Measurements from ENCODE around the gene TERC.

The TERC gene

GRCh38 chr3:169764882-169765612, at the start of gene TERC:
TSS of gene TERC (minus strand) at chr3:169765060.
- peak; percentile 93 for DNase-seq

DNA sequence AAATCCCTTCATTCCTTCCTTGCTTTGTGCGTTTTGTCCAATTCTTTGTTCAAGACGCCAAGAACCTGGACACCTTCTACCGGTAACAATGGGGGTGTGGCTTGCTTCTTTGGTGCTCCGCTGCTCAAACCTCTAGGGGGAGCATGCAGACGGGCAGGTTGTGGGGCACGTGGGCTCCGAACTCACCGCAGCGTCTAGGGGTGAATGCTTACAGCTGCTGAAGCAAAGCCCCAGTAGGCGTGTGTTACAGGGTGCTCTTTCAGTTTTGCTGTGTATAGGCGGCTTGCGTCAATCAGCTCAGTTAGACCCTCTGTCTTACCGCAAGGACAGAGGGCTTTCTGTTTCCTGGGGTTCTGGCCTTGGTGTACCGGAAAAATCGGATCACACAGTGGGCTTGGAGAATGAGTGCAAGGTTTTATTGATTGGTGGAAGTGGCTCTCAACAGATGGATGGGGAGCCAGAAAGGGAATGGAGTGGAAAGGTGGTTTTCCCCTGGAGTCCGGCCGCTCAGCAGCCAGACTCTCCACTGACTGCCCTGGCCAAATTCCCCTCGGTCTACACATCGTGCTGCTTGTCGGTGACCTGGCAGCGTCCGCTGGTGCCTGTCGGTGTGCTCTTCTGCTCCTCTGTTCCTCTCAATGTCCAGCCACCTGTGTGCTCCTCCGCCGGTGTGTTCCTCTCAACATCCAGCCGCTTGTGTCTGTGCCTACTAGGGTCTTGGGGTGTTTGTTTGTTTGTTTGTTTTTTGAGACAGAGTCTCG, 49.1 kb upstream of the TERC start:
- DNase-seq, result peak; percentile 85

DNA sequence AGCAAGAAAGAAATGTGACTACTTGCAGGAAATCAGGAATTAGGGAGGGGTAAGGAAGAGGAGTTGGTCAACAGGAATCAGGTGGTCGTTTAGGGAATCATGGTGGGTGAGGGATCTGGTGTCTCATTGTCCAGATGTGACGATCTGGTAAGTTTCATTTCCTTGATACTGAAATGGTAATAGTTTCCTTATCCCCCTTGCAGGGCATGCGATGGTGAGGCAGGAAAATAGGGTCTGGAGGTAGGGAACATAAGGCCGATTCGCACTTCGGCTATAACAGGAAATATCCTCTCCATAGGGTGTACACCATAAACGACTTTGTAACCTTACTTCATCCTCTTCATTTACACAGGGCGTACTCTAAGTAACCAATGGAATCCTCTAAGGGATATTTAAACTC, 48.4 kb upstream of the TERC start:
- DNase-seq, result no peak

GRCh38 chr3:169812332-169813235, 47.7 kb upstream of the TERC start, which contains the start of the genes LRRC34 and LRRIQ4:
TSS of gene LRRC34 (minus strand) at chr3:169812904. CDS start at chr3:169812548, 356 bp downstream.
TSS of gene LRRIQ4 (plus strand) at chr3:169812870. CDS start at chr3:169821922, 9,052 bp downstream.
- peak; percentile 93 for DNase-seq

GRCh38 chr3:169811631-169812331, 46.9 kb upstream of the TERC start:
- DNase-seq, result peak; percentile 79

DNA sequence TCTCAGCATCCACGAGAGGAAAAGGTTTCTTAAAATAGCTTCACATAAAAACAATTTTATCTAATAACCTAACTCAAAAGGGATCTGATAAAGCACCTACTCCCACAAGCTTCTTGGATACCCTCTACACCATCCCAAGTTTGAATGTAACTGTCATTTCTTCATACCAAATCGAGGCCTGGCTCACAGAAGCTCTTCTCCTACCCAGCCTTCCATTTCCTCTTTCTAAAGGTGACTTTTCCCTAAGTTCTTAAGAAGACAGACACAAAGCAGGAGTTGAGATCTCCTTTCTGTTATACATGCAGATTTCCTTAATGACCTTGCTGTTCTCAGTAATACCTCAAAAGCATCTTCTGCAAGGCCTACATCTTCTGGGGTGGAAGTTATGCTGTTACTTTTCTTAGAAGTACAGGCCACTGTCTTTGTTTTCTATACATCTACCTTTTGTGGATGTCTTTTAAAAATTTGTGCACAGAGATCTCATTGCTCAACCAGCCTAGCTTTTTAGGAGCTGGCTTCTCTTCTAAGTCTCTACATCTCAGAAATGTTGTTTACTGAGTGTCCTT, 44.5 kb upstream of the TERC start:
- DNase-seq, result no peak

DNA sequence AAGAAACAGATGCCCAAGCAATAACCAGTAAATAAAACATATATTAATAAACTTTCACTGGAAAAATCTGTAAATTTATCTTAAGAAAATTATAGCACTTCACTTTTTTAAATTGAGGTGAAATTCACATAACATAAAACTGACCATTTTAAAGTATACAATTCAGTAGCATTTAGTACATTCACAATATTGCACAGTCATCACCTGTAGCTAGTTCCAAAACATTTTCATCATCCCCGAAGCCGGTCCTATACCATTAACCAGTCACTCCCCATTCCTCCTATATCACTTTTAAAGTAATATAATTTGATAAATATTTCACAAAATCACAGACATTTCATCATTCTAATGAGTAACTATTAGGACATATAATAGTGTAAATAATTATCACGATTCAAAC, 39.8 kb upstream of the TERC start:
- DNase-seq, result no peak

GRCh38 chr3:169792359-169792758, 27.5 kb upstream of the TERC start:
- no peak for DNase-seq

GRCh38 chr3:169790687-169791429, 26.0 kb upstream of the TERC start:
- no peak for DNase-seq

DNA sequence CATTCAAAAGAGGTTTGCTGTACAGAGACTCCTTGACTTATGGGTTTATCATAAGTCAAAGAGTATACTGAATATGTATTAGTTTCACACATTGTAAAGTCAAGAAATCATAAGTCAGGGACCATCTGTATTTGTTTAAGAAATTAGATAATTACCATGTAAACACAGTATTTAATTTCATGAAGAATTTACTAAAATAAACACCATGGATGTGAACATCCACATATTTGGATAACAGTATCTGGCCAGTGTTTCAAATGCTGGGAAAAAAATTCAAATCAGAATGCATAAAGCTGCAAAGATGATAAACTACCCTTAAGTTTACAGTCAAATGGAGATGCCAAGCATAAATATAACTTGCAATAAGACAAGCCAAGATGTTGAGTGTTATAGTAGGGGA, 25.4 kb upstream of the TERC start:
- no peak for DNase-seq

- no peak for DNase-seq
Measured at GRCh38 chr3:169787791-169788190, 22.9 kb upstream of the TERC start.

DNA sequence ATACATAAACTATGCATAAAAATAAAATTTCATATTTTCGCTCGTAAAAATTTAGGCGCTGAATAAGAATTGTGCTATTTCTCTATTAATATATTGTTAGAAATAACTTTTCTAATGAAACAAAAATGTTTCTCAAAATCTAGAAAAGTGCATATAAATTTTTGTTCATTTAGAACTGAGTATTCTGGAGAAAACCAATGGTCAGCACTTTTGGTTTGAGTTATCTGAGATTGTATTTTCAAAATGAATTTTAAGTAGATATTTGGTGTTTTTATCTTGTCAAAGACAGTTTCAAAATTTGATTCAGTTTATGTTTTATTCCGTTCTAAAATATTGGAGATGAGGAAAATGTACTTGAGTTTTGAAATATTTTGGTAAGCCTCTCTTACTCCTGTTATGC, 22.3 kb upstream of the TERC start:
- DNase-seq, result no peak

GRCh38 chr3:169781209-169781855, 16.5 kb upstream of the TERC start:
- peak; percentile 95 for DNase-seq

- DNase-seq, result no peak
Measured at GRCh38 chr3:169780742-169781141, 15.9 kb upstream of the TERC start.

- no peak for DNase-seq
Measured at GRCh38 chr3:169777822-169778221, 13.0 kb upstream of the TERC start.

DNA sequence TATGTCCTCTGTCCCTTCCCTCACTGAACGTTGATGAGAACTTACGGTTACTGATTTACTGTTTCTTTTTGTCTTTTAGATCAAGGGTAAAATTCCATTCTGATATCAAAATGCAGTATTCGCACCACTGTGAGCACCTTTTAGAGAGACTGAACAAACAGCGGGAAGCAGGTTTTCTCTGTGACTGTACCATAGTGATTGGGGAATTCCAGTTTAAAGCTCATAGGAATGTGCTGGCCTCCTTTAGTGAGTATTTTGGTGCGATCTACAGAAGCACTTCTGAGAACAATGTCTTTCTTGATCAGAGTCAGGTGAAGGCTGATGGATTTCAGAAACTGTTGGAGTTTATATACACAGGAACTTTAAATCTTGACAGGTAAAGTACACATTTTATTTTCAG, 9.3 kb upstream of the TERC start:
- DNase-seq, result no peak

- DNase-seq, result peak; percentile 94
Measured at GRCh38 chr3:169772897-169773816, 8.3 kb upstream of the TERC start, which contains the start of gene MYNN. TSS of gene MYNN (plus strand) at chr3:169773396. CDS start at chr3:169774296, 900 bp downstream.

DNA sequence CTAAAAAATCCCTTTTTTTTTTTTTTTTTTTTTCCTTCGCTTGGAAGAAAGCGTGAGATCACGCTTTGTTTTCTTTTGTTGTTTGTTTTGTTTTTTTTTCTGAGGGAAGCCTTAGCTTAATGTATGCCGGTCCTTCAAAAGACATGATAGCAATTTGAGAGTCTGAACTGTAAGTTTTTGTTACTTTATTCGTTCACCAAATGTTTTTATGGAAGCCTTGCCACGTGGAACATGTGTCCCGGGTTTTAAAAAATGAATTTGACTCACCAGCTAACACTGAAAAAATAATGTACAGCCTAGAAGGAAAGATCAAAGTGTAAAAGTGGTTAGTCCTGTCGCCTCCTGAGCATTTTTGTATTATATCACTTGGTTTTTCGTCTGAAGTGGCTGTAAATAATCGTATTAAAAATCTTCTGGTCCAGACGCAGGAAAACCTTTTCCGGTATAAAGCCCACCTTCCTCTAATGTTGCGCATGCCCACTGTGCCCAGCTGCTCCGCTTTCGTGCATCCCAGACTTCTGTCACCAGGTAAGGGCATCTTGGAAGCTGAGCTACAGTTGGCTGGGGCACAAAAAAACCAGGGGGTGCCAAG, 7.5 kb upstream of the TERC start:
- peak; percentile 89 for DNase-seq
